GM19025 (cell line): ENCODE results near the gene UACA.
"Not testable (repeated sequence)": the region's sequence is repeated elsewhere in the genome, so short reads cannot be mapped to it uniquely, and the experiment has no call there.

Experiments used
- ATAC-seq: cut with Tn5 transposase; IDR thresholded peaks from one replicate; pipeline ENCODE4 v1.9.1; 2021; ENCODE audit warnings: mild to moderate bottlenecking, low read depth, moderate library complexity; ENCODE audit not compliant: unreplicated experiment

UACA gene

DNA sequence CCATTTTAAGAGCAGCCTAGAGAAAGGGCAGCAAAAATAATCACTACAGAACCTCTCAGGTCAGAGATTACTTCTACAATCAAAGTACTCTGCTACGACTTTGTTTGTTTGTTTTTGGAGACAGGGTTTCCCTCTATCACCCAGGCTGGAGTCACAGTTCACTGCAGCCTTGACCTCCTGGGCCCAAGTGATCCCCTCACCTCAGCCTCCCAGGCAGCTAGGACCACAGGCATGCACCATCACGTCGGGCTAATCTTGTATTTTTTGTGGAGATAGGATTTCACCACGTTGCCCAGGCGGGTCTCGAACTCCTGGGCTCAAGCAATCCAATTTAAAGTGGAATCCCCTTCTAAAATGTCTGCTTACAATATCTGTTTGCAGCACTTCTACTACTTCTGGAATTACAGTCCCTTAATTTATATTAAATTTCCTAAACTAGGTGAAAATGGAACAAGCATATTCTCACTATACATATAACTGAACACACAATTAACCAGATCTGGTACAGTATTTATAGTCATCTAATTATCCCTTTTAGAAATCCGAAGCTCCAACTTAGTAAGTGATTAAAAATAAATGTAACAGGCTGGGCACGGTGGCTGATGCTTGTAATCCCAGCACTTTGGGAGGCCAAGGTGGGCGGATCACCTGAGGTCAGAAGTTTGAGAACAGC lies 4.4 kb downstream of the UACA start:
- no peak for ATAC-seq

GRCh38 chr15:70757627-70758026 lies 5.7 kb downstream of the UACA start:
- ATAC-seq = no peak

DNA sequence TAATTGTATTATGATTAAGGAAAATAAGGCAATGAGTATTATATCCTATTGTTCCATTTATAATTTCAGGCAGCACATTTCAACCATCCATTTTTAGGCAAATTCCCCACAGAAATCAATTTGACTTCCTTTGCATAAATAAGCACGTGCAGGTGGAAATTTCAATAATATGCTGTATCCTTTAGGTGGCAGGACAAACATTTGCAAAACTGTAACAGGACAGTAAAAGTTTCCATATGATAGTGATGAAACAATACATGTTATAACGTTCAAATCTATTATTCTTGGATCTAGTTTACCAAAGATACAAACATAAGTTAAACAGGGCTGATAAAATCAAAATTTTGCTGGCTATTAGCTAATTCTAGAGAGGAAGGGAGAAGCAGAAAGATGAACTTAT lies 8.5 kb downstream of the UACA start:
- ATAC-seq = no peak

DNA sequence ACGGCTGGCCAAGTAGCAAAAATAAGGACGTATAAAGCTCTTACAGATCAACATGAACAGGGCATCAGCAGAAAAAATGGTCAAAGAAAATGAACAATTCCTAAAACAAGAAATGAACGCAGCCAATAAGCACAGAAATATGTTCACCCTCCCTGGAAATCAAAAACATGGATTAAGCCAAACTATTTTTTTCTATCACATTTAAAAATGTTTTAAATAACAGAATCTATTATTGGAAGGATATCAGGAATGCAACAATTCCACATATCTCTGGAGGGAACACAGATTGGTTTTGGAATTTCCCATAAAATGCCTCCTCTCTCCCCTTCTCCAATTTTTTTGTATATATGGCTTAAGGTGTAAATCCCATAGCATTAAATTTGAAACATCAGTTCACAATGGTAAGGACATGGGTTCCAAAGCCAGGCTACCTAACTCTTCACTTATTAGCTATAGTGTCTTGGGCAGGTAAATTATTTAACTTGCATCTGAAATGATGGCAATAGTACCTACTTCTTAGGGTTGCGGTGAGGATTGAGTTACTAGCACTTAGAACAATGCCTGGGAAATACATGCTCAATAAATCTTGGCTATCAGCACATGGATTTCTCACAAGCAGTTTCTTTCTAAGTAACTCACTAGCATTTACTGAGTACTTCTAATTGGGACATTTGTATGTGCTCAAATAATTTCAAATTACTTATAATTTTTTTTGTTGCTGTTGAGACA lies 10.1 kb downstream of the UACA start:
- no peak for ATAC-seq

DNA sequence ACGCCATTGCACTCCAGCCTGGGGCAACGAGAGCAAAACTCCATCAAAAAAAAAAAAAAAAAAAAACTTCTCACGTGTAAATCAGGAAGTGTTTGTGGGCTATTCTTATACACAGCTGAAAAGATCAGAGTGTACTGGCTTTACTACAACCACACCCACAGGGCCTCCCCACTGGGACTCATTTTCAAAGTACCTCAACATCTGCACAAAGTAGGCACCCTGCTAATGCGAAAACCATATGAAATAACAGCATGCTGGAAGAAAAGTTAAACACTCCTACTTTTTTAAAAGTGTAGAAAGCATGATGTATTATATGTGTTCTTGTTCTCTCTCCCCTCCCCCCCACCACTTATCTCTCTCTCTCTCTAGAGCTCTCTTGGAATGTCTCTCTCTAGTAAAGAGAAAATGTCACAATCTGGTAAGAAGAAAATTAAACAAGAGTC lies 11.1 kb downstream of the UACA start:
- ATAC-seq = no peak

DNA sequence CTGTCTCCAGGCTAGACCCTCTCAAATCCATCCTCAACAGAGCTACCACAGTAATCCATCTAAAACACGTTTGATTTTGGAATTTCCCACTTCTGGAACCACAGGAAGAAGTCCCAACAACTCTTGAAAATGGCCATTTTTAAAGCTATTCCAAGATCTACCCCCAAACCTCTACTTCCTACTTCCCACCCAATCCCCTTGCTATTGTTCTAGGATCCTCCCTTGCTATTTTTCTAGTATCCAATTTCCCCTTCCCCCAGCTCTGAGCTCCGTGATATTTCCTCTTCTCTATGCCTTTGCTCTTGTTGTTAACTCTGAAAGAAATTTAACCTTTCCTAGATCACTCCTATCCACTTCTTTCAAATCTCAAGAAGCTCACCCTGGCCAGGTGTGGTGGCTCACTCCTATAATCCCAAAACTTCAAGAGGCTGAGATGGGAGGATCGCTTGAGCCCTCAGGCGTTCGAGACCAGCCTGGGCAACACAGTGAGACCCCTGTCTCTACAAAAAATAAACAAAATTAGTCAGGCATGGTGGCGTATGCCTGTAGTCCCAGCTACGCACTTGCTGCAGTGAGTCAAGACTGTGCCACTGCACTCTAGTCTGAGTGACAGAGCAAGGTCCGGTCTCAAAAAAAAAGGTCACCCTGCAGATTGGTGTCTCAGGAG lies 13.0 kb downstream of the UACA start:
- no peak for ATAC-seq

GRCh38 chr15:70748281-70748747 lies 15.0 kb downstream of the UACA start:
- ATAC-seq = no peak

DNA sequence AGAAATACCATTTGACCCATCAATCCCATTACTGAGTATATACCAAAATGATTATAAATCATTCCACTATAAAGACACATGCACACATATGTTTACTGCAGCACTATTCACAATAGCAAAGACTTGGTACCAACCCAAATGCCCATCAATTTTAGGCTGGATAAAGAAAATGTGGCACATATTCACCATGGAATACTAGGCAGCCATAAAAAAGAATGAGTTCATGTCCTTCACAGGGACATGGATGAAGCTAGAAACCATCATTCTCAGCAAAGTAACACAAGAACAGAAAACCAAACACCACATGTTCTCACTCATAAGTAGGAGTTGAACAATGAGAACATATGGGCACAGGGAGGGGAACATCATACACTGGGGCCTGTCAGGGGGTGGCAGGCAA lies 16.8 kb downstream of the UACA start:
- ATAC-seq = not testable (repeated sequence)

DNA sequence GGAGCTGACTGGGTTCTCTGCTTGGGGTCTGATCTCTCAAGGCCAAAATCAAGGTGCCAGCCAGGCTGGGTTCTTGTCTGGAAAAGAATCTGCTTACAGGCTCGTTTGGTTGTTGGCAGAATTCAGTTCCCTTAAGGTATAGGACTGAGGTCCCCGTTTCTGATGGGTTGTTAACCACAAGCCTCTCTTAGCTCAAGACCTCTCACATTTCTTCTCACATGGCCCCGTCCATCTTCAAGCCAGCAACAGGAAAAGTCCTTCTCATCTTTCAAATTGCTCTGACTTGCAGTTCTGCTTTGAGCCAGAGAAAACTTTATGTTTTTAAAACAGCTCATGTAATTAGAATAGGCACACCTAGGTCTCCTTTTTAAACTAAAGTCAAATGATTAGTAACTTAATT lies 20.4 kb downstream of the UACA start:
- no peak for ATAC-seq

- ATAC-seq = no peak
These were observed 21.6 kb downstream of the UACA start for GRCh38 chr15:70741677-70742293.

DNA sequence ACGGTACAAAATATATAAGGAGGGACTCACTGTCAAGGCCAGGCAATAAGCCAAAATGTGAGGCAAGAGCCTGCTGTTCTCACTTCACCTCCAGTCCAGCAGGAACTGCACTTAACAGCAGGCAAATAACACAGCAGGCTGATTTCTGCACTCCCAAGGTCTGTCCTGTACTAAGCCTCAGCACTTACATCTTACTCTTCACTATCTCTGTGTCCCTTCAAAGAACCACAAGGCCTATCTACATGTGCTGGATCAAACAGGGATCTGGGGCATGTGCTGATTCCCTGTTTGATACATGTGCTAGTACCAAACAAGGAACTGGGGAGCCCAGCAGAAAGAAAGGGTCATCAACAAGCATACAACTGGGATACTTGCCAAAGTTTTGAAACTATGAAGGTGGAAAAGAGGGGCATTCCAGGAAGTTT lies 22.2 kb downstream of the UACA start:
- ATAC-seq = no peak

- ATAC-seq = not testable (repeated sequence)
These were observed 28.3 kb downstream of the UACA start for GRCh38 chr15:70735040-70735439.

DNA sequence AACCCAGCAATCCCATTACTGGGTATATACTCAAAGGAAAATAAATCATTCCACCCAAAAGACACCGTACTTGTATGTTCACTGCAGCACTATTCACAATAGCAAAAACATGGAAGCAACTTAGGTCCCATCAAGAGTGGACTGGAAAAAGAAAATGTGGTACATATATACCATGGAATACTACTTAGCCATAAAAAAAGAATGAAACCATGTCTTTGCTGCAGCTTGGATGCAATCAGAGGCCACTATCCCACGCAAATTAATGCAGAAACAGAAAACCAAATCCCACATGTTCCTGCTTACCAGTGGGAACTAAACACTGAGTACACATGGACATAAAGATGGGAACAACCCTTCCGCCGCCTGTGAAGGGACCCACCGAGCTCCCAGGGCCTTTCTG lies 34.2 kb downstream of the UACA start:
- ATAC-seq = no peak

DNA sequence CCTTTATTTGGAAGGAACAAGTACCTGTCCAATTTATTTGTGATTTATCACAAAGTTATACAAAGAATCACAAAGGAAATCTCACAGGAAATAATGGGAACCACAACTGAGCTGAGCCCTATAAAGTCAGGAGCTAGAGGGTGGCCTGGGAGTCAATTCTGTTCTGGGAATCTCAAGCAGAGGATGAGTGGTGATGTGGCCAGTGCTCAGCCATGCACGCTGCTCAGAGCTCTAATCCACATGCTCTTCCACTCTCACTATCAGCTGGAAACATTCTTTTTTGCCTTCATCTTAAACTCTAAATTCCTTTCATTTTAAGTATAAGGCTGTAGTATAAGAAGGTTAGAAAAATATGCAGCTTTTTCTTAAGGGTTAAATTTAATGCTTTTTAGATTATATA lies 36.6 kb downstream of the UACA start:
- no peak for ATAC-seq

- ATAC-seq = no peak
These were observed 39.4 kb downstream of the UACA start for GRCh38 chr15:70723927-70724326.

DNA sequence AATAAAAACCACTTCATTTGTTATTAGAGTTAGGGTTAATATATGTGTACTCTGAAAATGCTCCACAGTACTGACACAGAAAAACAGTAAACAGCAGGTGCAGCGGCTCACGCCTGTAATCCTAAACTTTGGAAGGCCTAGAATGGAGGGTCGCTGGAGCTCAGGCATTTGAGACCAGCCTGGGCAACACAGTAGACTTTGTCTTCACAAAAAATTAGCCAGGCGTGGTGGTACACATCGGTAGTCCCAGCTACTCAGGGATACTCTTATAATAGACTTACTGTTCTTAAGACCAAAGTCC lies 40.3 kb downstream of the UACA start:
- ATAC-seq = no peak

GRCh38 chr15:70722266-70723121 lies 40.9 kb downstream of the UACA start:
- no peak for ATAC-seq

- ATAC-seq = no peak
These were observed 42.9 kb downstream of the UACA start for GRCh38 chr15:70720228-70721016.

DNA sequence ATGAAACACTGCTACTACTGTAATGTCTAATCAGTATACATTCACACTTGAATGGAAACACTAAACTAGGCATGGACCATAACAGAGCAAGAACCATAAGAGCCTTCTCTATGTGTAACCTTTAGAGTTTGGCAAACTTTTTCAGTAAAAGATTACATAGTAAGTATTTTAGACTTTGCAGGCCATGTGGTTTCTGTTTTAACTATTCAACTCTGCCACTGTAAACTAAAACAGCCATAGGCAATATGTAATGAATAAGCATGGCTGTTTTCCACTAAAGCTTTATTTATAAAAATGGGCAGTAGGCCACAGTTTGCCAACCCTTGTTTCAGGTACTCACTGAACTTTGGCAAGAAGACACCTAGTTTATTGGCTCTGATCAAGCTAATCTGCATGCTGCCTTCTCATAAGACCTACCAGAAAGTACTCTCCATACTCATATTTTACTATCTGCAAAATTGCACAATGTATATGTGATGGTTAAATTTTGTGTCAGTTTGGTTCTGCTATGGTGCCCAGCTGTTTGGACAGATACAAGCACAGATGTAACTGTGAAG lies 46.0 kb downstream of the UACA start:
- ATAC-seq = no peak
